ENCODE results near the gene TWF2. TPM values are rescaled to one million over a fixed set of nuclear protein-coding genes. Genes with fewer than 3 reads are reported as not detected.

The TWF2 gene
- total RNA-seq, 1 experiment from 2014 or later = 102 TPM

GRCh38 chr3:52185837-52186236 is 53.1 kb downstream of the TWF2 start:
- intact Hi-C loops (cut with micrococcal nuclease; ENCODE audit: unreplicated experiment) = no loop called here
- ChIA-PET POLR2A (ENCODE audit: unreplicated experiment) (no interaction called here), CTCF (interaction anchor here (0.6 kb wide), 1 partner anchor 12 kb away, joined by 4 read pairs; no protein-coding TSS in a partner anchor)
- Histone ChIP-seq H3K27ac (no peak overlapping the region), H3K9me2 (ENCODE audit: insufficient read depth) (no peaks in the 10 kb centered on the region), H3K4me2 (no peak overlapping the region), H3K4me3 (no peak overlapping the region), H3K36me3 (ENCODE audit: low read depth) (no peaks in the 10 kb centered on the region), H3K79me2 (ENCODE audit: low read depth) (no peaks in the 10 kb centered on the region), H3K9me3 (ENCODE audit: insufficient read depth, low read depth) (no peaks in the 10 kb centered on the region), H3K4me1 (replicated peaks; ENCODE audit: insufficient read depth) (peaks cover 3% of the 10 kb centered on the region), H3F3A (ENCODE audit: insufficient read depth, low read depth) (no peaks in the 10 kb centered on the region; the same call in none of the 2 replicates), H4K20me1 (ENCODE audit: insufficient read depth) (no peaks in the 10 kb centered on the region), H2AFZ (no peak overlapping the region), H3K27me3 (ENCODE audit: insufficient read depth, low read depth) (no peaks in the 10 kb centered on the region)
- DNase-seq = no peak
- TF ChIP-seq CTCF (conservative IDR thresholded peaks at IDR 0.05) (no peak), EZH2 (IDR thresholded peaks at IDR 0.05; ENCODE audit: low read depth) (no peak)
- BruUV-seq (replicated peaks) = no TSS peak

GRCh38 chr3:52185311-52185710 is 53.6 kb downstream of the TWF2 start:
- BruUV-seq (replicated peaks) = no TSS peak

GRCh38 chr3:52184690-52185089 is 54.3 kb downstream of the TWF2 start:
- POLR2A ChIA-PET (ENCODE audit: unreplicated experiment) = no interaction called here
- H3K9me2 ChIP-seq (ENCODE audit: insufficient read depth) = no peaks in the 10 kb centered on the region
- no peak for TF ChIP-seq CTCF (conservative IDR thresholded peaks at IDR 0.05)
- no peak for TF ChIP-seq EZH2 (IDR thresholded peaks at IDR 0.05; ENCODE audit: low read depth)
- H3K4me3 ChIP-seq = no peak overlapping the region
- DNase-seq = no peak
- H3K36me3 ChIP-seq (ENCODE audit: low read depth) = no peaks in the 10 kb centered on the region
- no peaks in the 10 kb centered on the region for H3K79me2 ChIP-seq (ENCODE audit: low read depth)
- no peaks in the 10 kb centered on the region; the same call in none of the 2 replicates for H3F3A ChIP-seq (ENCODE audit: insufficient read depth, low read depth)
- H3K4me1 ChIP-seq (replicated peaks; ENCODE audit: insufficient read depth) = peaks cover 3% of the 10 kb centered on the region
- H2AFZ ChIP-seq = no peak overlapping the region
- intact Hi-C loops (cut with micrococcal nuclease; ENCODE audit: unreplicated experiment) = no loop called here
- no peaks in the 10 kb centered on the region for H3K9me3 ChIP-seq (ENCODE audit: insufficient read depth, low read depth)
- H4K20me1 ChIP-seq (ENCODE audit: insufficient read depth) = no peaks in the 10 kb centered on the region
- CTCF ChIA-PET = no interaction called here
- no peak overlapping the region for H3K4me2 ChIP-seq
- no peaks in the 10 kb centered on the region for H3K27me3 ChIP-seq (ENCODE audit: insufficient read depth, low read depth)
- no peak overlapping the region for H3K27ac ChIP-seq
- BruUV-seq (replicated peaks) = no TSS peak

More at GRCh38 chr3:52185311-52185710, 53.6 kb downstream of the TWF2 start:
- no peak for TF ChIP-seq CTCF (conservative IDR thresholded peaks at IDR 0.05)
- no peak for TF ChIP-seq EZH2 (IDR thresholded peaks at IDR 0.05; ENCODE audit: low read depth)
- Histone ChIP-seq H3K27ac (no peak overlapping the region), H3K27me3 (ENCODE audit: insufficient read depth, low read depth) (no peaks in the 10 kb centered on the region), H3K4me1 (replicated peaks; ENCODE audit: insufficient read depth) (peaks cover 3% of the 10 kb centered on the region), H3K4me2 (no peak overlapping the region), H3K36me3 (ENCODE audit: low read depth) (no peaks in the 10 kb centered on the region), H3K9me2 (ENCODE audit: insufficient read depth) (no peaks in the 10 kb centered on the region), H3F3A (ENCODE audit: insufficient read depth, low read depth) (no peaks in the 10 kb centered on the region; the same call in none of the 2 replicates), H3K79me2 (ENCODE audit: low read depth) (no peaks in the 10 kb centered on the region), H3K4me3 (no peak overlapping the region), H4K20me1 (ENCODE audit: insufficient read depth) (no peaks in the 10 kb centered on the region), H2AFZ (no peak overlapping the region), H3K9me3 (ENCODE audit: insufficient read depth, low read depth) (no peaks in the 10 kb centered on the region)
- intact Hi-C loops (cut with micrococcal nuclease; ENCODE audit: unreplicated experiment) = no loop called here
- no peak for DNase-seq
- POLR2A ChIA-PET (ENCODE audit: unreplicated experiment) = no interaction called here
- CTCF ChIA-PET = no interaction called here
